ENCODE measurements around the gene CCDC12.

DNA sequence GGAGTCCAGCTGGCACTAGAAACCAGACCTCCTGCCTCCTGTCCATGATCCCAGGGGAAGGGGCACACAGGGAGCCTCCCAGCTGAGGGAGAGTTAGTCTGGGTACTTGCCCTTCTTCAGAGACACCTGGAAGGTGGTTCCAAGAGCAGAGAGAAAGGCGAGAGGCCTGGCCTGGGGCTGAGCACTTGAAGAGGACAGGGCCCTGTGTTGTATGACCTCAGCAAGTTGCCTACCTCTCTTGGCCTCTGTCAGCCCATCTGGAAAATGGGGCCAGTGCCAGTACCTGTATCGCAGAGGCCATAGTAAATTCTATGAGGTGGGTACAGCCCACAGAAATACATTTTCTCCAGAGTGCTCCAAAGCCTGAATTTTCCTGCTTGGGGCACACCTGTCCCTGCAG is 79.5 kb downstream of the CCDC12 start:
- TF ChIP-seq, protein P1, sequence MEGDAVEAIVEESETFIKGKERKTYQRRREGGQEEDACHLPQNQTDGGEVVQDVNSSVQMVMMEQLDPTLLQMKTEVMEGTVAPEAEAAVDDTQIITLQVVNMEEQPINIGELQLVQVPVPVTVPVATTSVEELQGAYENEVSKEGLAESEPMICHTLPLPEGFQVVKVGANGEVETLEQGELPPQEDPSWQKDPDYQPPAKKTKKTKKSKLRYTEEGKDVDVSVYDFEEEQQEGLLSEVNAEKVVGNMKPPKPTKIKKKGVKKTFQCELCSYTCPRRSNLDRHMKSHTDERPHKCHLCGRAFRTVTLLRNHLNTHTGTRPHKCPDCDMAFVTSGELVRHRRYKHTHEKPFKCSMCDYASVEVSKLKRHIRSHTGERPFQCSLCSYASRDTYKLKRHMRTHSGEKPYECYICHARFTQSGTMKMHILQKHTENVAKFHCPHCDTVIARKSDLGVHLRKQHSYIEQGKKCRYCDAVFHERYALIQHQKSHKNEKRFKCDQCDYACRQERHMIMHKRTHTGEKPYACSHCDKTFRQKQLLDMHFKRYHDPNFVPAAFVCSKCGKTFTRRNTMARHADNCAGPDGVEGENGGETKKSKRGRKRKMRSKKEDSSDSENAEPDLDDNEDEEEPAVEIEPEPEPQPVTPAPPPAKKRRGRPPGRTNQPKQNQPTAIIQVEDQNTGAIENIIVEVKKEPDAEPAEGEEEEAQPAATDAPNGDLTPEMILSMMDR (IDR thresholded peaks at IDR 0.05; ENCODE audit: low read depth, low read length) = no peak
- no peak for TF ChIP-seq POLR2A (IDR thresholded peaks at IDR 0.05; ENCODE audit: extremely low read depth, insufficient read length)
- TF ChIP-seq MYC (IDR thresholded peaks at IDR 0.05; ENCODE audit: low read depth, low read length) = no peak
- TF ChIP-seq, protein P2, sequence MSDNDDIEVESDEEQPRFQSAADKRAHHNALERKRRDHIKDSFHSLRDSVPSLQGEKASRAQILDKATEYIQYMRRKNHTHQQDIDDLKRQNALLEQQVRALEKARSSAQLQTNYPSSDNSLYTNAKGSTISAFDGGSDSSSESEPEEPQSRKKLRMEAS (IDR thresholded peaks at IDR 0.05; ENCODE audit: low read depth, low read length) = no peak
